HG02885 (cell line): ENCODE results near the gene NRG3.
"Not testable (repeated sequence)": the region's sequence is repeated elsewhere in the genome, so short reads cannot be mapped to it uniquely, and the experiment has no call there.

Experiments used
- ATAC-seq: cut with Tn5 transposase; IDR thresholded peaks from one replicate; pipeline ENCODE4 v1.9.1; 2021; ENCODE audit warnings: mild to moderate bottlenecking; ENCODE audit not compliant: unreplicated experiment, poor library complexity

NRG3 gene

DNA sequence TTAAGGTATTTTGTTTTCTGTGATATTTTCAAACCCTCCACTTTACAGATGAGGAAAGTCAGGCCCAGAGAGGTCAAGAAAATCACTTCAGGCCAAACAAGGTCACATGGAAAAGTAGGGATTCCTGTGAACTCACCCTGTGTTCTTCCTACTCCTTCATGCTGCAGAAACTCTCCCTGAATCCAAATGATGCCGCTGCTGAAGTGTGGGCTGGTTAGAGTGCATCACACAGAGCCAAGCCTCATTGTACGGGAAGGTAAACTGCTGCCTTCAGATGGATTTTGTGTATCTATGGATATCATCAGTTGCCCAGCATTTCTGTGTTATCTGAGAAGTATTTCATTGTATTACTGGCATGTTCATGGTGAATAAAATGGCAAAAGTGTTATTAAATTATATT, 75.4 kb downstream of the NRG3 start:
- no peak for ATAC-seq

GRCh38 chr10:81953420-81953819, 78.4 kb downstream of the NRG3 start:
- no peak for ATAC-seq

- ATAC-seq = no peak
Observed at GRCh38 chr10:81957976-81958375, 83.0 kb downstream of the NRG3 start.

DNA sequence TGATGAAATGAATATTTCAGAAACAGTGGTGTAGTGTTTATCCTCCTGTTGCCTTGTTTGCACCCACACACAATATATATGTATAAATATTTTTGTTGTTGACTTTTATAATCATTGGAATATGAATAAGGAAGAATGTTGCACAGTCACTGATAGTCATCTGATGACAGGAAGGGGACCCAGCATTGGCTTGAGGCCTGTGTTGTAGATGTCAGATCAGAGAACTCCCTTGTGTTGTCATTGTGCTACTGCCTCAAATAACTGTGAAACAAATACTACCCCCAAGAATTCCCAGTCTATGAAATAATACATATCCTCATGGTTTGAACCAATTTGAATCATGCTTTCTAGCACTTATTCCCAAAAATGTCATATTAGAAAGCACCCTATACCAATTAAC, 84.0 kb downstream of the NRG3 start:
- ATAC-seq = no peak

GRCh38 chr10:81961451-81962184, 86.6 kb downstream of the NRG3 start:
- no peak for ATAC-seq

DNA sequence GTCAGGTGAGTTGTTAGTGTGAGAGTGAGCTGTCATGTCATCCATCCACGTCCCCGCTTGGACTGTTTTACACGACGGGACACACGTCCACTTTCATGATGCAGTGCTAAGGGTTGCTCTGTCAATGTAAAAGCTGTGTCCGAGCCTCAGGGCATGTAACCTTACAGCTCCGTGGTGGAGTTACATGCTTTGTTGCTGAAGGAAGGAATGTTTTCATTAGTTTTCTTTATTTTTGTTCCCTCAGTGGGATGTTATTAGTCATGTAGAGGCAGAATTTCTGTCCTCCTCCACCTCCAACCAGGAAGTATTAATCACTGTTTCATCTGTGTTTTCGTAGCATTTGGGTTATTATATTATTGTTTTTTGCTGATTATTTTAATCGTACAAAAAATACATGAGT, 88.6 kb downstream of the NRG3 start:
- no peak for ATAC-seq

GRCh38 chr10:81967716-81968115, 92.7 kb downstream of the NRG3 start:
- ATAC-seq = no peak

DNA sequence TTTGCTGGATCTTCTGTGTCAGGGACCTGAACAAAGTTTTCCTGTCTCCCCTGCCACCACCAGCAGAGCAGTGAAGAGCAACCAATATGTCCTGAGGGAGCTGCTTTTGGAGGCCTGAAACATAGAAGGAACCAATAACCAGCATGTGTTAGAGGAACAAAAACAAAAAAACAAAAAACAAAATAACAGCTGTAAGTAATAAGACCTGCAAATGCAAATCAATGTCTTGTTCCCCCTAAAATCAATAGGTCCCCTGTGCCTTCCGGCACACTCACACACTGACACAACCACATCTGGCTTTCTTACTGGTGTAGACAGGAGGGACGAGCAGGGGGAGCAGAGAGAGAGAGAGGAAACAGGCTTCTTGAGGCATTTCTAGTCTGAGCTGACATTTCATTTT, 94.1 kb downstream of the NRG3 start:
- no peak for ATAC-seq

- ATAC-seq = no peak
Observed at GRCh38 chr10:81978238-81978637, 103.2 kb downstream of the NRG3 start.

GRCh38 chr10:81981724-81982123, 106.7 kb downstream of the NRG3 start:
- ATAC-seq = no peak

DNA sequence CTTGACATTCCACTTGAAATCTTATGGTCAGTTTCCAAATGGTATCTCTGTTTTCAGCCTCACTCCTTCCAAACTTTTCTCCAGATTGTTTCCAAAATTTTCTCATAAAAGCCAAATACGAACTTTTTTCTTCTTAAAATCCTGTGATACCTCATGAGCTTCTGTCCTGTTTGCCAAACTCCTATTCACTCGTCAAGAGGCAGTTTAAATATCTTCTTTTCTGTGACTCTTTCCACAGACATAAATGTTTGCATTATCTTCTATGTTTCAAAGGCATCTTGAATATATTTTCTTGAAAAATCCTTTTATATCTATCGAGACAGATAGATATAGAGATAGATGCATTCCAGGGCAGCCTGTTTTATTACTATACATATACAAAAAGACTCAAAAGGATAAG, 109.4 kb downstream of the NRG3 start:
- no peak for ATAC-seq

- ATAC-seq = no peak
Observed at GRCh38 chr10:81995254-81995653, 120.3 kb downstream of the NRG3 start.

GRCh38 chr10:81996927-81997326, 121.9 kb downstream of the NRG3 start:
- ATAC-seq = no peak

GRCh38 chr10:82020999-82021398, 146.0 kb downstream of the NRG3 start:
- no peak for ATAC-seq

DNA sequence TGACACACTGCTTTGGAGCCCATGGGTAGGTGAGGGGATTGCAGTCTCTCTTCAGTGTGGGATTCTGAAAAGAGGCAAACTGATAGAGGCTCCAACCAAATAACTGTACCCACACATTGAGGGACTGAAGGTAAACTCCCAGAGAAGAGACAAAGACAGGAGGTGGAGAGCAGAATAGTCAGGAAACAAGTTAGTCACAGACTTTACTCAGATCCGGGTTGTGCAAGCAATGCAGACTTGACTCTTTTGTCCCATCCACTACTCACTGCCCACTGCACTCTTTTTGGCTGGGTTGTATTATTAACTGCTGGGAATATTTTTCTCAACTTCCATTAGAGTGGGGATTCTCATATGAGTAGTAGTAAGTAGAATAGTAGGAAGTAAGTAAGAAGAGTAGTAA, 152.7 kb downstream of the NRG3 start:
- ATAC-seq = no peak

- no peak for ATAC-seq
Observed at GRCh38 chr10:82037076-82037475, 162.1 kb downstream of the NRG3 start.

DNA sequence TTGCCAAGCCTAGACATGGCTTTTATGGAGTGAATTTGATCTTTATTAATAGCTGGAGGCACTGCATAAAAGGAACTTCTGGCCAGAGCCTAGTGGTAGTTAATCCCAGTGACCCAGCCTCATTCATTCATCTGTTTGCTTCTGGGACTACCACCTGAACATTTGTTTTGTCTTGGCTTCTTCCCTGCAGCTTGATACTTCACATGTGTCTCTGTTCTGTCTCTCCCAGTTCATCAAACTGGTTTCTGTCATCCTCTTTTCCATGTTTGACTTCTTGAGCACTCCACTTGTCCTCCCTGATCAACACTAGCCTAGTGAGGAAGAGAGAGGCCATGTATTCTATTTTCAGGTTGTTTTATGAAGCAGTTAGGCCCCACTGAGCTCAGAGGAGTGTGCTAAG, 163.6 kb downstream of the NRG3 start:
- ATAC-seq = no peak

GRCh38 chr10:82040336-82040735, 165.3 kb downstream of the NRG3 start:
- ATAC-seq = no peak

- ATAC-seq = no peak
Observed at GRCh38 chr10:82041018-82041417, 166.0 kb downstream of the NRG3 start.

DNA sequence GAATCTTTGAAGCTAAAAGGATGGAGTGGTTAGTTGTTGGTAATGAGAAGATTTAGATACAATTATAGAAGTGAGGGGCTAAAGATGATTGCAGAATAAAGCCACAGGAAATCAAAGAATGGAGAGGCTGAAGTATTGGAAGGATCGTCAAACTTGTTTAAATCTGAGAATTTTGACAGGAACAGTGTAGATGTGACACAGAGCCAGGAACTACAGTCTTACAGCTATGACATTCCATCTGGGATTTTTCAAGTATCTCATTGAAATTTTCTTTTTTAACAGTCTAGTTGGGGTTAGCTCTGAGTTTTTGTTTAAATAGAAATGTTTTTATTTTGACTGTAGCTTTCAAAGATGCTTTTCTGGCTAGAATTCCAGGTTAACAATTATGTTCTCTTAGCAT, 181.4 kb downstream of the NRG3 start:
- no peak for ATAC-seq

DNA sequence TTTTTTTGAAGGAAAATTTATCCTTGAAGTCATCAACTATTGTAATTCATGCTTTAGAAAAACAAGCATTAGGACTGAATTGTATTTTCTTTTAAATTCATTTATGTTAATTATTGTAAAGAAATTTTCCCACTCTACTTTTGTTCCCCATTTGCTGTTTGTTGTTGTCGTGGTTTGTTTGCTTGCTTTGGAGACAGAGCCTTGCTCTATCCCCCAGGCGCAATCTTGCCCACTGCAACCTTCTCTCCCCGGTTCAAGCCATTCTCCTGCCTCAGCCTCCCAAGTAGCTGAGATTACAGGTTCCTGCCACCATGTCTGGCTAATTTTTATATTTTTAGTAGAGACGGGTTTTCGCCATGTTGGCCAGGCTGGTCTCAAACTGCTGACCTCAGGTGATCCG, 192.2 kb downstream of the NRG3 start:
- not testable (repeated sequence) for ATAC-seq

DNA sequence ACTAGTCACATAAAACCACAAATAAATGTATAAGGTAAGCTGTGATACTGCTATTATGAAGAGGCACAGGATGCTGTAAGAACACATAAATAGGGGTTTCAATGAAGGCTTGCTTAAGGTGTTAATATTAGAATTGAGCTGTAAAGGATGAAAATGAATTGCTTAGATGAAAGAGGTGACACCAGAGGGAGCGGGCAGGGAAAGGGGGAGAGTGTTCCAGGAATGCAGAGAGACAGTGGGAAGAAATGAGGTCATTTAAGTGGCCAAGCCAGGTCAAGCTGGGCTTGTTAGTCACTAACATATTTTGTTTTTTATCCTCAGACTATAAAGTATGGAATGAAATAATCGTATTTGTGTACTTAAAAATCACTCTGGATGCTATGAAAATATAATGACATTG, 193.5 kb downstream of the NRG3 start:
- ATAC-seq = no peak

DNA sequence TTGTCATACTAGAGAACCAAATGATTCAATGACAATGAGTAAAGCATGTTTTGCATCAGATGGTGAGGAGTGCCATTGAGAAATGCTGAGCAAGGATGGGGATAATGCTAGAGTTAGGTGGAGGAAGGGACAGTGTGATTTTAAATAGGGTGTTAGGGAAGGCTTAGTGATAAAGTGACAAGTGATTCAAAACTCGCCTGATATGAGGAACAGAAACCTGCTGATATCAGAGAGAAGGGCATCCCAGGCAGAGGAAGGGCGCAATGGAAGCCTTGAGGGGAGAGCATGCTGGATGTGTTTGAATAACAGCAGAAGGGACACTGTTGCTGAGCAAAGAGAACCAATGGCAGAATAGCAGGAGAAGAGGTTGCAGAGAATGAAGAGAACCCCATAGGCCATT, 196.2 kb downstream of the NRG3 start:
- ATAC-seq = peak; percentile 65
